HL-60 (cell line): ENCODE results near the gene ADAMTS14.

Experiments used
- DNase-seq, 2 experiments: peaks; one replicate each; pipeline ENCODE4 v3.0.0-alpha.2; 2010 to 2020; ENCODE audit warnings: low read depth in 1 of 2, low spot score in 1 of 2
- H3K27ac ChIP-seq: fragments of 250-450 bp; sonication (Bioruptor Pico); replicated peaks from 2 replicates; pipeline ENCODE4 v1.5.1; 2020; ENCODE audit warnings: mild to moderate bottlenecking, moderate library complexity
- H3K27me3 ChIP-seq: fragments of 250-450 bp; sonication (Bioruptor Pico); 2 replicates; pipeline ENCODE4 v1.5.1; 2021; ENCODE audit warnings: mild to moderate bottlenecking, moderate library complexity; ENCODE audit not compliant: insufficient read depth, poor library complexity, severe bottlenecking
- H3K4me3 ChIP-seq: replicated peaks from 2 replicates; pipeline ENCODE4 v1.5.1; 2011; ENCODE audit warnings: mild to moderate bottlenecking, control low read depth, low read length; ENCODE audit not compliant: insufficient read depth
- GABPA ChIP-seq: IDR thresholded peaks from 2 replicates; pipeline ENCODE4 v1.6.1; 2012; ENCODE audit warnings: low read depth
- POLR2AphosphoS5 ChIP-seq: IDR thresholded peaks from 2 replicates; pipeline ENCODE4 v1.6.1; 2012; ENCODE audit warnings: low read depth
- SPI1 ChIP-seq: IDR thresholded peaks from 2 replicates; pipeline ENCODE4 v1.6.1; 2012; ENCODE audit warnings: low read depth, mild to moderate bottlenecking, borderline replicate concordance
- TF ChIP-seq, protein P1 (sequence below): IDR thresholded peaks from 2 replicates; pipeline ENCODE4 v1.6.1; 2012; ENCODE audit warnings: low read depth; ENCODE audit not compliant: insufficient replicate concordance
- TF ChIP-seq, protein P2 (sequence below): IDR thresholded peaks from one replicate; pipeline ENCODE4 v1.5.1; 2011; ENCODE audit warnings: low read length, control low read depth, inconsistent platforms; ENCODE audit not compliant: insufficient read depth

The ADAMTS14 gene

GRCh38 chr10:70735161-70735560, 62.9 kb downstream of the ADAMTS14 start:
- no peak for DNase-seq
- H3K27me3 ChIP-seq: no peaks in the 10 kb centered on the region
- no peak overlapping the region for H3K27ac ChIP-seq
- TF ChIP-seq POLR2AphosphoS5: no peak
- no peak for TF ChIP-seq SPI1
- TF ChIP-seq, protein P1, sequence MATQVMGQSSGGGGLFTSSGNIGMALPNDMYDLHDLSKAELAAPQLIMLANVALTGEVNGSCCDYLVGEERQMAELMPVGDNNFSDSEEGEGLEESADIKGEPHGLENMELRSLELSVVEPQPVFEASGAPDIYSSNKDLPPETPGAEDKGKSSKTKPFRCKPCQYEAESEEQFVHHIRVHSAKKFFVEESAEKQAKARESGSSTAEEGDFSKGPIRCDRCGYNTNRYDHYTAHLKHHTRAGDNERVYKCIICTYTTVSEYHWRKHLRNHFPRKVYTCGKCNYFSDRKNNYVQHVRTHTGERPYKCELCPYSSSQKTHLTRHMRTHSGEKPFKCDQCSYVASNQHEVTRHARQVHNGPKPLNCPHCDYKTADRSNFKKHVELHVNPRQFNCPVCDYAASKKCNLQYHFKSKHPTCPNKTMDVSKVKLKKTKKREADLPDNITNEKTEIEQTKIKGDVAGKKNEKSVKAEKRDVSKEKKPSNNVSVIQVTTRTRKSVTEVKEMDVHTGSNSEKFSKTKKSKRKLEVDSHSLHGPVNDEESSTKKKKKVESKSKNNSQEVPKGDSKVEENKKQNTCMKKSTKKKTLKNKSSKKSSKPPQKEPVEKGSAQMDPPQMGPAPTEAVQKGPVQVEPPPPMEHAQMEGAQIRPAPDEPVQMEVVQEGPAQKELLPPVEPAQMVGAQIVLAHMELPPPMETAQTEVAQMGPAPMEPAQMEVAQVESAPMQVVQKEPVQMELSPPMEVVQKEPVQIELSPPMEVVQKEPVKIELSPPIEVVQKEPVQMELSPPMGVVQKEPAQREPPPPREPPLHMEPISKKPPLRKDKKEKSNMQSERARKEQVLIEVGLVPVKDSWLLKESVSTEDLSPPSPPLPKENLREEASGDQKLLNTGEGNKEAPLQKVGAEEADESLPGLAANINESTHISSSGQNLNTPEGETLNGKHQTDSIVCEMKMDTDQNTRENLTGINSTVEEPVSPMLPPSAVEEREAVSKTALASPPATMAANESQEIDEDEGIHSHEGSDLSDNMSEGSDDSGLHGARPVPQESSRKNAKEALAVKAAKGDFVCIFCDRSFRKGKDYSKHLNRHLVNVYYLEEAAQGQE: no peak
- no peak for TF ChIP-seq GABPA
- TF ChIP-seq, protein P2, sequence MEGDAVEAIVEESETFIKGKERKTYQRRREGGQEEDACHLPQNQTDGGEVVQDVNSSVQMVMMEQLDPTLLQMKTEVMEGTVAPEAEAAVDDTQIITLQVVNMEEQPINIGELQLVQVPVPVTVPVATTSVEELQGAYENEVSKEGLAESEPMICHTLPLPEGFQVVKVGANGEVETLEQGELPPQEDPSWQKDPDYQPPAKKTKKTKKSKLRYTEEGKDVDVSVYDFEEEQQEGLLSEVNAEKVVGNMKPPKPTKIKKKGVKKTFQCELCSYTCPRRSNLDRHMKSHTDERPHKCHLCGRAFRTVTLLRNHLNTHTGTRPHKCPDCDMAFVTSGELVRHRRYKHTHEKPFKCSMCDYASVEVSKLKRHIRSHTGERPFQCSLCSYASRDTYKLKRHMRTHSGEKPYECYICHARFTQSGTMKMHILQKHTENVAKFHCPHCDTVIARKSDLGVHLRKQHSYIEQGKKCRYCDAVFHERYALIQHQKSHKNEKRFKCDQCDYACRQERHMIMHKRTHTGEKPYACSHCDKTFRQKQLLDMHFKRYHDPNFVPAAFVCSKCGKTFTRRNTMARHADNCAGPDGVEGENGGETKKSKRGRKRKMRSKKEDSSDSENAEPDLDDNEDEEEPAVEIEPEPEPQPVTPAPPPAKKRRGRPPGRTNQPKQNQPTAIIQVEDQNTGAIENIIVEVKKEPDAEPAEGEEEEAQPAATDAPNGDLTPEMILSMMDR: no peak
- H3K4me3 ChIP-seq: no peak overlapping the region

- no peak for TF ChIP-seq POLR2AphosphoS5
- TF ChIP-seq, protein P1: no peak
- TF ChIP-seq, protein P2: no peak
- no peak for TF ChIP-seq GABPA
- TF ChIP-seq SPI1: no peak
- no peak overlapping the region for H3K4me3 ChIP-seq
- no peaks in the 10 kb centered on the region for H3K27me3 ChIP-seq
- no peak for DNase-seq
- H3K27ac ChIP-seq: no peak overlapping the region
Observed at GRCh38 chr10:70736525-70736924, 64.2 kb downstream of the ADAMTS14 start.

DNA sequence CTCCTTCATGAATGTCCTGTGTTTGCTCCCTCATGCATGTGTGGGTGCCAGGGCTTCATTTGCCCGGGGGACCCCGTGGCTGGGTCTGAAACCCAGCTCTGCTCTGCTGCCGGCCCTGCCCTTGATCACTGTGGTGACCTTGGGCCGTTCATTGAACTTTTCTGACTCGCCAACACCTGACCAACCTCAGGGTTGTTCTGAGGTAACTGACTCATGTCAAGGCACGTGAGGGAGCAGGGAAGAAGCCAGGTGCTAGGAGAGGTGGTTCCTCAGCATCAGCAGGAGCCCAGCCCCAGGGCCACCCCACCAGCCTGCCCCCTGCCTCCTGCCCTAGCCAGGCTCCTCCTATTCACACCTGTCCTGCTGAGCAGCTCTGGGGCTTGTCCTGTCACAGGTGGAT, 64.9 kb downstream of the ADAMTS14 start:
- TF ChIP-seq, protein P2: no peak
- no peak for TF ChIP-seq POLR2AphosphoS5
- no peak for TF ChIP-seq SPI1
- no peak for TF ChIP-seq GABPA
- TF ChIP-seq, protein P1: no peak
- Histone ChIP-seq H3K4me3 (no peak overlapping the region), H3K27me3 (no peaks in the 10 kb centered on the region), H3K27ac (no peak overlapping the region)
- DNase-seq: no peak
